NCI-H446 treated with DMSO at 0.1 percent for 48 hours (cell line): ENCODE data around the gene SPATA9.

Experiments used
- DNase-seq: peaks from one replicate; lab custom pipeline; 2025; lab: John Stamatoyannopoulos, UW

Gene SPATA9

GRCh38 chr5:95682891-95683290 lies at the start of gene SPATA9:
Gene SPATA9 (minus strand): TSS chr5:95682991. CDS start chr5:95682854, 137 bp downstream.
- no peak for DNase-seq

- no peak for DNase-seq
These were observed 49.1 kb upstream of the SPATA9 start for GRCh38 chr5:95731571-95732554.

- peak; percentile 53 for DNase-seq
These were observed 48.2 kb upstream of the SPATA9 start, which contains the start of gene RHOBTB3 for GRCh38 chr5:95730730-95731570. Gene RHOBTB3 (plus strand): TSS chr5:95731336. CDS start chr5:95731683, 347 bp downstream.

- DNase-seq = no peak
These were observed 47.4 kb upstream of the SPATA9 start for GRCh38 chr5:95730011-95730700.

GRCh38 chr5:95729115-95730010 lies 46.6 kb upstream of the SPATA9 start:
- DNase-seq = no peak

- DNase-seq = no peak
These were observed 45.8 kb upstream of the SPATA9 start for GRCh38 chr5:95728494-95729114.

GRCh38 chr5:95727764-95728191 lies 45.0 kb upstream of the SPATA9 start:
- no peak for DNase-seq

- no peak for DNase-seq
These were observed 44.3 kb upstream of the SPATA9 start for GRCh38 chr5:95726811-95727763.

GRCh38 chr5:95725937-95726810 lies 43.4 kb upstream of the SPATA9 start:
- DNase-seq = no peak

GRCh38 chr5:95725071-95725820 lies 42.5 kb upstream of the SPATA9 start:
- no peak for DNase-seq

GRCh38 chr5:95723632-95724369 lies 41.0 kb upstream of the SPATA9 start:
- no peak for DNase-seq

- DNase-seq = no peak
These were observed 38.9 kb upstream of the SPATA9 start for GRCh38 chr5:95721582-95722295.

GRCh38 chr5:95720094-95720786 lies 37.4 kb upstream of the SPATA9 start:
- no peak for DNase-seq

- DNase-seq = no peak
These were observed 35.9 kb upstream of the SPATA9 start for GRCh38 chr5:95718738-95719137.

GRCh38 chr5:95718203-95718602 lies 35.4 kb upstream of the SPATA9 start:
- no peak for DNase-seq
